IMR-90 (cell line): ENCODE results near the gene CSRP2. TPM values are rescaled to one million over a fixed set of nuclear protein-coding genes. Genes with fewer than 3 reads are reported as not detected.

Experiments
- ATAC-seq: fragments of 200-7000 bp; cut with Tn5 transposase; 2 replicates; pipeline ENCODE4 v1.9.1; 2020; ENCODE audit warnings: low read depth, mild to moderate bottlenecking, moderate library complexity
- BruUV-seq: library from RNA; stranded (reverse); fragments of 400-500 nt; replicated peaks from 2 replicates; lab custom pipeline; 2021; lab: Mats Ljungman, UMichigan
- CTCF ChIA-PET: fragments of 300-600 bp; formaldehyde crosslinking; extraction: SDS; loops from one replicate; lab custom pipeline; 2021; ENCODE audit warnings: antibody characterized with exemption; lab: Yijun Ruan, JAX
- POLR2A ChIA-PET: fragments of 300-600 bp; sonication (Branson Sonifier 250); formaldehyde crosslinking; loops from one replicate; lab custom pipeline; 2022; ENCODE audit warnings: antibody characterized with exemption; ENCODE audit not compliant: unreplicated experiment; lab: Charles Lee
- DNase-seq: peaks from one replicate; pipeline ENCODE4 v3.0.0; 2013
- H2AFZ ChIP-seq: replicated peaks from 2 replicates; pipeline ENCODE3; 2013; ENCODE audit warnings: low read length, mild to moderate bottlenecking; ENCODE audit not compliant: poor library complexity
- H2AK5ac ChIP-seq: 2 replicates; pipeline ENCODE4 v1.6.1; 2013; ENCODE audit warnings: low read depth, low read length, inconsistent platforms
- H2AK9ac ChIP-seq: replicated peaks from 2 replicates; pipeline ENCODE3; 2013; ENCODE audit warnings: mild to moderate bottlenecking, low read depth, low read length, moderate library complexity; ENCODE audit not compliant: poor library complexity
- H2BK120ac ChIP-seq: 2 replicates; pipeline ENCODE4 v1.6.1; 2013; ENCODE audit warnings: low read depth, low read length, inconsistent platforms
- H2BK15ac ChIP-seq: 3 replicates; pipeline ENCODE4 v1.6.1; 2013; ENCODE audit warnings: low read depth, low read length, inconsistent platforms
- H2BK20ac ChIP-seq: 2 replicates; pipeline ENCODE4 v1.6.1; 2013; ENCODE audit warnings: low read depth, mild to moderate bottlenecking, inconsistent platforms, low read length, moderate library complexity
- H2BK5ac ChIP-seq: 2 replicates; pipeline ENCODE4 v1.6.1; 2013; ENCODE audit warnings: mild to moderate bottlenecking, low read depth, low read length, inconsistent platforms; ENCODE audit not compliant: poor library complexity, severe bottlenecking
- H3K14ac ChIP-seq: replicated peaks from 2 replicates; pipeline ENCODE4 v1.6.1; 2013; ENCODE audit warnings: low read depth, low read length, inconsistent platforms
- H3K18ac ChIP-seq: 2 replicates; pipeline ENCODE4 v1.6.1; 2013; ENCODE audit warnings: low read depth, low read length, control low read depth
- H3K23ac ChIP-seq: 2 replicates; pipeline ENCODE4 v1.6.1; 2013; ENCODE audit warnings: low read depth, low read length, inconsistent platforms
- H3K27ac ChIP-seq: 2 replicates; pipeline ENCODE4 v1.5.1; 2013; ENCODE audit warnings: mild to moderate bottlenecking, control low read depth, low read length; ENCODE audit not compliant: insufficient read depth
- H3K27me3 ChIP-seq: 2 replicates; pipeline ENCODE4 v1.6.1; 2013; ENCODE audit warnings: low read length; ENCODE audit not compliant: control insufficient read depth, insufficient read depth
- H3K36me3 ChIP-seq: 2 replicates; pipeline ENCODE4 v1.6.1; 2013; ENCODE audit warnings: low read length, mixed read lengths; ENCODE audit not compliant: control insufficient read depth, insufficient read depth
- H3K4ac ChIP-seq: 2 replicates; pipeline ENCODE4 v1.6.1; 2013; ENCODE audit warnings: low read depth, low read length, inconsistent platforms
- H3K4me1 ChIP-seq: 2 replicates; pipeline ENCODE4 v1.6.1; 2013; ENCODE audit warnings: low read length, mixed read lengths; ENCODE audit not compliant: control insufficient read depth, insufficient read depth
- H3K4me2 ChIP-seq: 2 replicates; pipeline ENCODE4 v1.6.1; 2013; ENCODE audit warnings: low read depth, mild to moderate bottlenecking, control low read depth, low read length, moderate library complexity
- H3K4me3 ChIP-seq: 2 replicates; pipeline ENCODE4 v1.5.1; 2013; ENCODE audit warnings: low read depth, mild to moderate bottlenecking, control low read depth, low read length, moderate library complexity; ENCODE audit not compliant: insufficient read depth
- H3K56ac ChIP-seq: 2 replicates; pipeline ENCODE4 v1.6.1; 2013; ENCODE audit warnings: low read length, inconsistent platforms; ENCODE audit not compliant: insufficient read depth; ENCODE audit errors: extremely low read depth
- H3K79me1 ChIP-seq, 2 experiments: 2 replicates each; pipeline ENCODE4 v1.6.1; 2013; ENCODE audit warnings: low read length in 2 of 2, inconsistent platforms in 1 of 2, low read depth in 1 of 2
- H3K9ac ChIP-seq: 2 replicates; pipeline ENCODE4 v1.6.1; 2013; ENCODE audit warnings: low read depth, low read length, control low read depth
- H3K9me1 ChIP-seq: 2 replicates; pipeline ENCODE4 v1.6.1; 2013; ENCODE audit warnings: low read length, inconsistent platforms; ENCODE audit not compliant: insufficient read depth
- H3K9me3 ChIP-seq: 2 replicates; pipeline ENCODE4 v1.6.1; 2013; ENCODE audit warnings: low read length; ENCODE audit not compliant: control insufficient read depth, insufficient read depth
- H4K20me1 ChIP-seq: 2 replicates; pipeline ENCODE4 v1.6.1; 2013; ENCODE audit warnings: low read length, inconsistent platforms; ENCODE audit not compliant: insufficient read depth
- H4K5ac ChIP-seq: 2 replicates; pipeline ENCODE4 v1.6.1; 2013; ENCODE audit warnings: mild to moderate bottlenecking, low read depth, low read length, control low read depth
- H4K8ac ChIP-seq, 2 experiments: 2 replicates each; pipeline ENCODE4 v1.6.1; 2013; ENCODE audit warnings: low read depth in 2 of 2, low read length in 2 of 2, control low read depth in 1 of 2, inconsistent platforms in 1 of 2
- H4K91ac ChIP-seq: 2 replicates; pipeline ENCODE4 v1.6.1; 2013; ENCODE audit warnings: low read depth, low read length, inconsistent platforms; ENCODE audit not compliant: insufficient read depth
- BHLHE40 ChIP-seq: fragments of 150-350 bp; IDR thresholded peaks from 2 replicates; pipeline ENCODE4 v1.6.1; 2016; ENCODE audit warnings: mild to moderate bottlenecking, low read depth, low read length
- CEBPB ChIP-seq: IDR thresholded peaks from 2 replicates; pipeline ENCODE4 v1.6.1; 2012; ENCODE audit warnings: low read depth, low read length, improper control_type of control experiment
- CHD1 ChIP-seq: IDR thresholded peaks from 2 replicates; pipeline ENCODE4 v1.6.1; 2012; ENCODE audit warnings: low read depth, low read length, improper control_type of control experiment
- FOS ChIP-seq: fragments of 150-350 bp; IDR thresholded peaks from 2 replicates; pipeline ENCODE4 v1.6.1; 2016; ENCODE audit warnings: low read depth, low read length
- MAFK ChIP-seq: IDR thresholded peaks from 2 replicates; pipeline ENCODE4 v1.6.1; 2012; ENCODE audit warnings: low read depth, low read length, improper control_type of control experiment
- WGBS, 2 experiments: methylation state at CpG; one replicate each; pipeline versions ENCODE4 v1.1.5 to v1.1.7; 2013; ENCODE audit warnings: missing lambda C conversion rate in 2 of 2; ENCODE audit not compliant: insufficient read length in 1 of 2; ENCODE audit errors: extremely low coverage in 2 of 2; 5-methylcytosine and 5-hydroxymethylcytosine counted together
- dilution Hi-C: fragments of 300-500 bp; cut with HindIII; formaldehyde crosslinking; loops from one replicate; pipeline ENCODE4 v1.14.3; 2018; ENCODE audit warnings: low sequenced_read_pairs; ENCODE audit not compliant: unreplicated experiment
- in situ Hi-C: fragments of 300-500 bp; cut with MboI; formaldehyde crosslinking; loops from 3 replicates; pipeline ENCODE4 v1.14.3; 2019; ENCODE audit warnings: low sequenced_read_pairs, inconsistent platforms, mixed read lengths
- intact Hi-C: fragments of 100-400 bp; cut with micrococcal nuclease; formaldehyde crosslinking; loops from 2 replicates; pipeline ENCODE4 v1.10.0; 2022
- polyA plus RNA-seq, 3 experiments: library from polyadenylated mRNA; depleted of rRNA; stranded (reverse); fragments of >200 nt; gene quantifications; 2 replicates each; pipeline ENCODE4 v1.2.3, GENCODE V29; 2012; ENCODE audit warnings: low replicate concordance in 1 of 3
- total RNA-seq: library from RNA; depleted of rRNA; stranded (reverse); fragments of >200 nt; gene quantifications from 2 replicates; pipeline ENCODE4 v1.2.3, GENCODE V29; 2012

The CSRP2 gene
- total and polyA plus RNA-seq, 2 of the 4 experiments (the other 2 are of a cell fraction), result 156 to 179 TPM

GRCh38 chr12:76813972-76814371 is 64.8 kb downstream of the CSRP2 start:
- in situ Hi-C loops, result no loop called here
- no peak for ATAC-seq
- H3K9me1 ChIP-seq, result peaks cover 3% of the 10 kb centered on the region; the same call in 1 of the 2 replicates
- H3K4ac ChIP-seq, result no peak overlapping the region
- no peaks in the 10 kb centered on the region for H4K20me1 ChIP-seq
- H4K5ac ChIP-seq, result no peak overlapping the region
- H2AK5ac ChIP-seq, result no peak overlapping the region
- no peak overlapping the region for H3K27ac ChIP-seq
- H3K4me2 ChIP-seq, result no peak overlapping the region
- no peak overlapping the region for H2BK120ac ChIP-seq
- no peaks in the 10 kb centered on the region for H3K27me3 ChIP-seq
- WGBS, 2 experiments, result 100% methylated on average over 1 of the region's 4 CpGs
- BruUV-seq, result no TSS peak
- H2BK20ac ChIP-seq, result no peak overlapping the region
- H3K56ac ChIP-seq, result no peak overlapping the region
- H4K8ac ChIP-seq, result no peak overlapping the region
- H4K91ac ChIP-seq, result no peak overlapping the region
- no peak overlapping the region for H2AK9ac ChIP-seq
- POLR2A ChIA-PET, result no interaction called here
- CTCF ChIA-PET, result no interaction called here
- no peaks in the 10 kb centered on the region; the same call in 1 of the 2 replicates for H3K4me1 ChIP-seq
- DNase-seq, result no peak
- H2BK5ac ChIP-seq, result no peak overlapping the region
- dilution Hi-C loops, result no loop called here
- H3K79me1 ChIP-seq, result peaks cover 8 to 10% of the 10 kb centered on the region in 2 experiments; a peak in 3 of 4 replicates
- H3K36me3 ChIP-seq, result peaks cover 3% of the 10 kb centered on the region
- no peak overlapping the region for H3K4me3 ChIP-seq
- peak; percentile 75 for TF ChIP-seq CEBPB
- no peak for TF ChIP-seq FOS
- TF ChIP-seq MAFK, result no peak
- TF ChIP-seq BHLHE40, result no peak
- no peak for TF ChIP-seq CHD1
- no peak overlapping the region for H3K14ac ChIP-seq
- H2BK15ac ChIP-seq, result no peak overlapping the region
- H3K23ac ChIP-seq, result no peak overlapping the region
- no peaks in the 10 kb centered on the region for H3K9me3 ChIP-seq
- no peak overlapping the region for H3K9ac ChIP-seq
- H3K18ac ChIP-seq, result no peak overlapping the region
- intact Hi-C loops, result no loop called here
- H2AFZ ChIP-seq, result no peak overlapping the region
